HEK293 (cell line): ENCODE data around the gene MRM1.

ENCODE experiments used
- CTCF ChIA-PET: fragments of 350-600 bp; formaldehyde crosslinking; extraction: SDS; loops from one replicate; lab custom pipeline; 2021; ENCODE audit warnings: antibody characterized with exemption; lab: Yijun Ruan, JAX
- POLR2A ChIA-PET: fragments of 300-600 bp; formaldehyde crosslinking; extraction: SDS; loops from one replicate; lab custom pipeline; 2020; ENCODE audit warnings: antibody characterized with exemption, inconsistent platforms; lab: Yijun Ruan, JAX
- H3K27ac ChIP-seq: fragments of 200-500 bp; sonication (Bioruptor generic); 2 replicates; pipeline ENCODE4 v1.5.1; 2014; ENCODE audit warnings: low read depth, low read length, control low read depth, inconsistent platforms; ENCODE audit errors: extremely low read depth
- H3K36me3 ChIP-seq, 2 experiments: fragments of 200-500 bp in 1 of 2; sonication (Bioruptor generic) in 1 of 2; 1 replicate in 1 of 2; 2 replicates in 1 of 2; pipeline ENCODE4 v1.5.1; 2014 to 2017; ENCODE audit warnings: inconsistent platforms in 2 of 2, low read length in 2 of 2; ENCODE audit not compliant: control insufficient read depth in 2 of 2, insufficient read depth in 1 of 2
- H3K4me1 ChIP-seq: fragments of 200-500 bp; sonication (Bioruptor generic); 2 replicates; pipeline ENCODE4 v1.5.1; 2014; ENCODE audit warnings: mild to moderate bottlenecking, low read length, inconsistent platforms; ENCODE audit not compliant: control insufficient read depth, insufficient read depth
- H3K4me3 ChIP-seq: 2 replicates; pipeline ENCODE4 v1.5.1; 2011; ENCODE audit warnings: low read depth, mild to moderate bottlenecking, control low read depth, low read length, moderate library complexity
- H3K9me3 ChIP-seq: fragments of 200-500 bp; sonication (Bioruptor generic); 2 replicates; pipeline ENCODE4 v1.5.1; 2014; ENCODE audit warnings: low read depth, low read length, inconsistent platforms; ENCODE audit not compliant: control insufficient read depth, insufficient read depth
- GLIS2 ChIP-seq: fragments of 450-650 bp; formaldehyde crosslinking; IDR thresholded peaks from 2 replicates; pipeline ENCODE4 v1.5.1; 2016; ENCODE audit warnings: missing biosample characterization, missing genetic modification characterization
- KLF10 ChIP-seq: fragments of 450-650 bp; IDR thresholded peaks from 2 replicates; pipeline ENCODE4 v1.5.1; 2018; ENCODE audit warnings: missing biosample characterization, mild to moderate bottlenecking, missing genetic modification characterization
- KLF8 ChIP-seq: fragments of 450-650 bp; formaldehyde crosslinking; IDR thresholded peaks from 2 replicates; pipeline ENCODE4 v1.5.1; 2016; ENCODE audit warnings: missing biosample characterization, missing genetic modification characterization
- MYNN ChIP-seq: fragments of 450-650 bp; formaldehyde crosslinking; IDR thresholded peaks from 2 replicates; pipeline ENCODE4 v1.5.1; 2016; ENCODE audit warnings: missing biosample characterization, missing genetic modification characterization, borderline replicate concordance
- MZF1 ChIP-seq: fragments of 450-650 bp; formaldehyde crosslinking; IDR thresholded peaks from 2 replicates; pipeline ENCODE4 v1.5.1; 2017; ENCODE audit warnings: missing biosample characterization, missing genetic modification characterization, borderline replicate concordance
- PRDM1 ChIP-seq: fragments of 450-650 bp; formaldehyde crosslinking; IDR thresholded peaks from 2 replicates; pipeline ENCODE4; 2016; ENCODE audit warnings: missing biosample characterization, missing genetic modification characterization
- ZBTB1 ChIP-seq: fragments of 450-650 bp; formaldehyde crosslinking; IDR thresholded peaks from 2 replicates; pipeline ENCODE4 v1.5.1; 2016; ENCODE audit warnings: missing biosample characterization, missing genetic modification characterization
- ZBTB48 ChIP-seq: fragments of 450-650 bp; formaldehyde crosslinking; IDR thresholded peaks from 2 replicates; pipeline ENCODE4 v1.5.1; 2016; ENCODE audit warnings: missing biosample characterization, missing genetic modification characterization
- ZNF132 ChIP-seq: fragments of 450-650 bp; formaldehyde crosslinking; IDR thresholded peaks from 2 replicates; pipeline ENCODE4 v1.5.1; 2017; ENCODE audit warnings: missing biosample characterization, missing genetic modification characterization, borderline replicate concordance
- ZNF221 ChIP-seq: fragments of 450-650 bp; formaldehyde crosslinking; IDR thresholded peaks from 2 replicates; pipeline ENCODE4 v1.5.1; 2017; ENCODE audit warnings: missing biosample characterization, missing genetic modification characterization, borderline replicate concordance
- ZNF335 ChIP-seq: fragments of 450-650 bp; formaldehyde crosslinking; conservative IDR thresholded peaks from 2 replicates; pipeline ENCODE4 v1.5.1; 2016; ENCODE audit warnings: missing biosample characterization, missing genetic modification characterization
- ZNF521 ChIP-seq: fragments of 450-650 bp; formaldehyde crosslinking; IDR thresholded peaks from 2 replicates; pipeline ENCODE4 v1.5.1; 2017; ENCODE audit warnings: missing biosample characterization, mild to moderate bottlenecking, missing genetic modification characterization
- ZNF529 ChIP-seq: fragments of 450-650 bp; formaldehyde crosslinking; IDR thresholded peaks from 2 replicates; pipeline ENCODE4 v1.5.1; 2017; ENCODE audit warnings: missing genetic modification characterization, missing biosample characterization; ENCODE audit not compliant: insufficient replicate concordance
- ZNF561 ChIP-seq: fragments of 450-650 bp; IDR thresholded peaks from 2 replicates; pipeline ENCODE4 v1.5.1; 2018; ENCODE audit warnings: missing biosample characterization, missing genetic modification characterization, borderline replicate concordance
- ZNF664 ChIP-seq: fragments of 450-650 bp; formaldehyde crosslinking; IDR thresholded peaks from 2 replicates; pipeline ENCODE4 v1.5.1; 2016; ENCODE audit warnings: missing biosample characterization, missing genetic modification characterization
- ZNF670 ChIP-seq: fragments of 450-650 bp; formaldehyde crosslinking; IDR thresholded peaks from 2 replicates; pipeline ENCODE4 v1.5.1; 2016; ENCODE audit warnings: missing biosample characterization, missing genetic modification characterization, low read depth
- TF ChIP-seq, protein P1 (sequence below): fragments of 450-650 bp; formaldehyde crosslinking; IDR thresholded peaks from 2 replicates; pipeline ENCODE4 v1.5.1; 2016; ENCODE audit warnings: missing biosample characterization, missing genetic modification characterization
- TF ChIP-seq, protein P2 (sequence below): fragments of 450-650 bp; formaldehyde crosslinking; IDR thresholded peaks from 2 replicates; pipeline ENCODE4 v1.5.1; 2016; ENCODE audit warnings: missing biosample characterization, missing genetic modification characterization, low read depth
- TF ChIP-seq, protein P3 (sequence below): fragments of 450-650 bp; formaldehyde crosslinking; optimal IDR thresholded peaks from 2 replicates; pipeline ENCODE3; 2016; ENCODE audit warnings: missing biosample characterization, mild to moderate bottlenecking, missing genetic modification characterization
- TF ChIP-seq, protein P4 (sequence below): sonication (generic); formaldehyde crosslinking; IDR thresholded peaks from 2 replicates; pipeline ENCODE4 v1.8.1; 2022; ENCODE audit warnings: mild to moderate bottlenecking, moderate library complexity, missing genetic modification reagents

The MRM1 gene

DNA sequence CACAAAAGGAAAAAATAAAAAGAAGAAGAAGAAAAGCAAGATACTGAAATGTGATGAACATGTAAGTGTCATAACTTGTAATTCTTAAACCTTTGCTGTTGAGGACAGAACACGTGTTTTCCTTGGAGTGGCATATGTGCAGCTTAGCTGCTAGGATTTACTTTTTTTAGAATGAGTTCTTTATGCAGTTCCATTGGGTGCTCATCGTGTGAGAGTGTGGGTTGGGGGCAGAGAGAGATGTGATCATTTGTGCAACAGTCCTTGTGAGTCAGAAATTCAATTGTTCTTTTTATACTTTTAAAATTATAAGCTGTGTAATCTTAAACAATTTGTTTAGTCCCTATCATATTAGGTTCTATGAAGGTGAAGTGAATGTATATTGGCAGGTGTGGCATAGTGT is 15.2 kb upstream of the MRM1 start (continued):
- TF ChIP-seq, protein P1, sequence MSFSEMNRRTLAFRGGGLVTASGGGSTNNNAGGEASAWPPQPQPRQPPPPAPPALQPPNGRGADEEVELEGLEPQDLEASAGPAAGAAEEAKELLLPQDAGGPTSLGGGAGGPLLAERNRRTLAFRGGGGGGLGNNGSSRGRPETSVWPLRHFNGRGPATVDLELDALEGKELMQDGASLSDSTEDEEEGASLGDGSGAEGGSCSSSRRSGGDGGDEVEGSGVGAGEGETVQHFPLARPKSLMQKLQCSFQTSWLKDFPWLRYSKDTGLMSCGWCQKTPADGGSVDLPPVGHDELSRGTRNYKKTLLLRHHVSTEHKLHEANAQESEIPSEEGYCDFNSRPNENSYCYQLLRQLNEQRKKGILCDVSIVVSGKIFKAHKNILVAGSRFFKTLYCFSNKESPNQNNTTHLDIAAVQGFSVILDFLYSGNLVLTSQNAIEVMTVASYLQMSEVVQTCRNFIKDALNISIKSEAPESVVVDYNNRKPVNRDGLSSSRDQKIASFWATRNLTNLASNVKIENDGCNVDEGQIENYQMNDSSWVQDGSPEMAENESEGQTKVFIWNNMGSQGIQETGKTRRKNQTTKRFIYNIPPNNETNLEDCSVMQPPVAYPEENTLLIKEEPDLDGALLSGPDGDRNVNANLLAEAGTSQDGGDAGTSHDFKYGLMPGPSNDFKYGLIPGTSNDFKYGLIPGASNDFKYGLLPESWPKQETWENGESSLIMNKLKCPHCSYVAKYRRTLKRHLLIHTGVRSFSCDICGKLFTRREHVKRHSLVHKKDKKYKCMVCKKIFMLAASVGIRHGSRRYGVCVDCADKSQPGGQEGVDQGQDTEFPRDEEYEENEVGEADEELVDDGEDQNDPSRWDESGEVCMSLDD (tag by site-specific recombination), result no peak
- TF ChIP-seq ZNF529 (tag by site-specific recombination), result no peak
- no peak for TF ChIP-seq ZNF670 (tag by site-specific recombination)

DNA sequence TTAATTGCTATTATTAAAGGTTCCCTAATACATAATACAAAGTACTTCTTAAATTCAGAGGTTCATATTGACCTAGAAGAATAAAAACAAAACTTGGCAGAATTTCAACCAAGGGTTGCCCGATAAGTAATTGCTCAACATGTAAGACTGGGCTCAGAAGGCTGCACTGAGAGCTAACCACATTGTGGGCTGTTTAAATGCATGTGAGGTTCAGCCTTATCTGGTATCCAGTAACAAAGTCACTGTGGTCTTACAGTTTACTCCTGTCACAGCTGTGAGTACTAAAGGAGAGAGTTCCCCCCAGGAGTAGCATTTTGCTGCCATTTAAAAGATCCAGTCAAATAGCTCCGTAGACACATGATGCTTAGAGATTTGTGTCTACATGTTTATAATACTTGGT is 11.3 kb upstream of the MRM1 start:
- H3K9me3 ChIP-seq, result no peaks in the 10 kb centered on the region
- peaks cover 38 to 68% of the 10 kb centered on the region in 2 experiments for H3K36me3 ChIP-seq
- ChIA-PET CTCF (no interaction called here), POLR2A (interaction anchor here (0.8 to 1.5 kb wide), 2 partner anchors 11 to 12 kb away, joined by 3 to 4 read pairs; partner anchors contain the start of gene MRM1)
- peaks cover 10% of the 10 kb centered on the region; the same call in 1 of the 2 replicates for H3K4me1 ChIP-seq
- no peak overlapping the region for H3K4me3 ChIP-seq
- no peak overlapping the region for H3K27ac ChIP-seq
- TF ChIP-seq PRDM1 (tag by site-specific recombination) (no peak), ZBTB1 (tag by site-specific recombination) (no peak), ZNF664 (tag by site-specific recombination) (0 out of 2 replicates have a peak, but pooled peaks have one; percentile 10)
- TF ChIP-seq, protein P2, sequence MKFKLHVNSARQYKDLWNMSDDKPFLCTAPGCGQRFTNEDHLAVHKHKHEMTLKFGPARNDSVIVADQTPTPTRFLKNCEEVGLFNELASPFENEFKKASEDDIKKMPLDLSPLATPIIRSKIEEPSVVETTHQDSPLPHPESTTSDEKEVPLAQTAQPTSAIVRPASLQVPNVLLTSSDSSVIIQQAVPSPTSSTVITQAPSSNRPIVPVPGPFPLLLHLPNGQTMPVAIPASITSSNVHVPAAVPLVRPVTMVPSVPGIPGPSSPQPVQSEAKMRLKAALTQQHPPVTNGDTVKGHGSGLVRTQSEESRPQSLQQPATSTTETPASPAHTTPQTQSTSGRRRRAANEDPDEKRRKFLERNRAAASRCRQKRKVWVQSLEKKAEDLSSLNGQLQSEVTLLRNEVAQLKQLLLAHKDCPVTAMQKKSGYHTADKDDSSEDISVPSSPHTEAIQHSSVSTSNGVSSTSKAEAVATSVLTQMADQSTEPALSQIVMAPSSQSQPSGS (tag by site-specific recombination), result no peak
- TF ChIP-seq, all 188 proteins: peak for 1

DNA sequence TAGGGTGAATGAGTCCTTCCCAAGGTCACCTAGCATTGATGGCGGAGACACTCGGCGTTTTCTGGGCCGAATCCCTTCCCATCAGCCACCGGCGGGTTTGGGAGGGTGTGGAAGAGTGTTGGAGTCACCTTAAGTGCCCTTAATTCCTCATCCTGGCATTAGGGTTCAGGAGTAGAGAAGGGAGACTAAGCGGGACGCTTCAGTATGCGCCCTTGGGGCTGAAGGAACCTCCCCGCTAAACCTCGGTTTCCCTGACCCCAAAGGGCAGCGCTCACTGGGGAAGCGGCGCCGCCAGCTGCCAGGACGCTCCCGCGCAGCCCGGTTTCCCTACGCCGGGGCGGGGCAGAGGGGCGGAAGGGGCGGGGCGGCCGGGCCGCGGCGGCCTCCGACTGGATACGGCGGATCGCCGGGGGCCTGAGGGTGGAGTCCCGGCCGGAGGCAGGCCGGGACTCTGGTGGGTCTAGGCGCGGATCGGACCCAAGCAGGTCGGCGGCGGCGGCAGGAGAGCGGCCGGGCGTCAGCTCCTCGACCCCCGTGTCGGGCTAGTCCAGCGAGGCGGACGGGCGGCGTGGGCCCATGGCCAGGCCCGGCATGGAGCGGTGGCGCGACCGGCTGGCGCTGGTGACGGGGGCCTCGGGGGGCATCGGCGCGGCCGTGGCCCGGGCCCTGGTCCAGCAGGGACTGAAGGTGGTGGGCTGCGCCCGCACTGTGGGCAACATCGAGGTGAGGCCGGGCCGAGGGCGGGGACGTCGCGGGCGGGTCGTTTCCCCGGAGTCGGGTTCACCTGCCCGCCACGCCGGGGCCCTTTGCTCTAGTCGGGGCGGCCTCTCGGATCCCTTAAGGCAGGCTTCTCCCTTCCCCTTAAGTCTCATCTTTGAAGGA is 9.7 kb upstream of the MRM1 start, which contains the start of gene DHRS11:
Gene DHRS11, plus strand, starts transcription at position 446 of the 882 bp plus-strand sequence. Its CDS starts 131 bp downstream, at position 577.
- Histone ChIP-seq H3K27ac (peak within 1 kb of the TSS; percentile 86), H3K4me3 (peak within 1 kb of the TSS; percentile 77), H3K9me3 (no peaks in the 10 kb centered on the region), H3K4me1 (peaks cover 10% of the 10 kb centered on the region; the same call in 1 of the 2 replicates), H3K36me3 (peaks cover 23 to 68% of the 10 kb centered on the region in 2 experiments)
- CTCF ChIA-PET, result interaction anchor here (0.6 to 3.0 kb wide), 2 partner anchors 9 to 11 kb away, joined by 4 to 32 read pairs; partner anchors contain the start of gene MRM1
- POLR2A ChIA-PET, result interaction anchor here (0.6 to 3.4 kb wide), 7 partner anchors 8 to 782 kb away, joined by 3 to 70 read pairs (median 3); partner anchors contain the start of genes GGNBP2, MRM1, MYO19 and PIGW
- TF ChIP-seq MYNN (tag by site-specific recombination) (no peak), MZF1 (tag by site-specific recombination) (peak; percentile 25; the same call in 1 of the 2 replicates), ZNF521 (tag by site-specific recombination) (no peak), KLF10 (tag by site-specific recombination) (0 out of 2 replicates have a peak, but pooled peaks have one; percentile 13), ZNF561 (tag by site-specific recombination) (peak; percentile 32; the same call in 1 of the 2 replicates), ZNF221 (tag by site-specific recombination) (no peak), ZBTB48 (tag by site-specific recombination) (peak; percentile 92), GLIS2 (peak; percentile 67; the same call in 1 of the 2 replicates), KLF8 (peak; percentile 63), ZNF132 (tag by site-specific recombination) (no peak), ZNF335 (peak; percentile 40; the same call in 1 of the 2 replicates)
- TF ChIP-seq, protein P1 (tag by site-specific recombination), result 0 out of 2 replicates have a peak, but pooled peaks have one; percentile 42
- TF ChIP-seq, protein P3, sequence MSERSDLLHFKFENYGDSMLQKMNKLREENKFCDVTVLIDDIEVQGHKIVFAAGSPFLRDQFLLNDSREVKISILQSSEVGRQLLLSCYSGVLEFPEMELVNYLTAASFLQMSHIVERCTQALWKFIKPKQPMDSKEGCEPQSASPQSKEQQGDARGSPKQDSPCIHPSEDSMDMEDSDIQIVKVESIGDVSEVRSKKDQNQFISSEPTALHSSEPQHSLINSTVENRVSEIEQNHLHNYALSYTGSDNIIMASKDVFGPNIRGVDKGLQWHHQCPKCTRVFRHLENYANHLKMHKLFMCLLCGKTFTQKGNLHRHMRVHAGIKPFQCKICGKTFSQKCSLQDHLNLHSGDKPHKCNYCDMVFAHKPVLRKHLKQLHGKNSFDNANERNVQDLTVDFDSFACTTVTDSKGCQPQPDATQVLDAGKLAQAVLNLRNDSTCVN (tag by site-specific recombination), result peak; percentile 23
- TF ChIP-seq, protein P4, sequence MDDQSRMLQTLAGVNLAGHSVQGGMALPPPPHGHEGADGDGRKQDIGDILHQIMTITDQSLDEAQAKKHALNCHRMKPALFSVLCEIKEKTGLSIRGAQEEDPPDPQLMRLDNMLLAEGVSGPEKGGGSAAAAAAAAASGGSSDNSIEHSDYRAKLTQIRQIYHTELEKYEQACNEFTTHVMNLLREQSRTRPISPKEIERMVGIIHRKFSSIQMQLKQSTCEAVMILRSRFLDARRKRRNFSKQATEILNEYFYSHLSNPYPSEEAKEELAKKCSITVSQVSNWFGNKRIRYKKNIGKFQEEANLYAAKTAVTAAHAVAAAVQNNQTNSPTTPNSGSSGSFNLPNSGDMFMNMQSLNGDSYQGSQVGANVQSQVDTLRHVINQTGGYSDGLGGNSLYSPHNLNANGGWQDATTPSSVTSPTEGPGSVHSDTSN, result peak; percentile 91
